Measurements from ENCODE around the gene DOCK7.

The DOCK7 gene

GRCh38 chr1:62436039-62436465 is 252.1 kb downstream of the DOCK7 start:
- H3K4me3 ChIP-seq (ENCODE audit: low read depth, low read length) = peak overlapping the region; percentile 74
- no peak for TF ChIP-seq CTCF (IDR thresholded peaks at IDR 0.05; ENCODE audit: low read depth, low read length, missing control alignments)
- no peak for DNase-seq (ENCODE audit: low read depth)

- H3K4me3 ChIP-seq (ENCODE audit: low read depth, low read length) = peak overlapping the region; percentile 74
- no peak for DNase-seq (ENCODE audit: low read depth)
- TF ChIP-seq CTCF (IDR thresholded peaks at IDR 0.05; ENCODE audit: low read depth, low read length, missing control alignments) = no peak
Measured at GRCh38 chr1:62435231-62436038, 252.8 kb downstream of the DOCK7 start.

GRCh38 chr1:62434618-62435001 is 253.6 kb downstream of the DOCK7 start:
- no peak for DNase-seq (ENCODE audit: low read depth)
- TF ChIP-seq CTCF (IDR thresholded peaks at IDR 0.05; ENCODE audit: low read depth, low read length, missing control alignments) = no peak
- no peak overlapping the region for H3K4me3 ChIP-seq (ENCODE audit: low read depth, low read length)

- DNase-seq (ENCODE audit: low read depth) = no peak
- no peak for TF ChIP-seq CTCF (IDR thresholded peaks at IDR 0.05; ENCODE audit: low read depth, low read length, missing control alignments)
- H3K4me3 ChIP-seq (ENCODE audit: low read depth, low read length) = no peak overlapping the region
Measured at GRCh38 chr1:62433861-62434617, 254.1 kb downstream of the DOCK7 start.

- no peak overlapping the region for H3K4me3 ChIP-seq (ENCODE audit: low read depth, low read length)
- no peak for TF ChIP-seq CTCF (IDR thresholded peaks at IDR 0.05; ENCODE audit: low read depth, low read length, missing control alignments)
- no peak for DNase-seq (ENCODE audit: low read depth)
Measured at GRCh38 chr1:62429581-62429980, 258.6 kb downstream of the DOCK7 start.

GRCh38 chr1:62428351-62428750 is 259.8 kb downstream of the DOCK7 start:
- DNase-seq (ENCODE audit: low read depth) = no peak
- no peak for TF ChIP-seq CTCF (IDR thresholded peaks at IDR 0.05; ENCODE audit: low read depth, low read length, missing control alignments)
- H3K4me3 ChIP-seq (ENCODE audit: low read depth, low read length) = no peak overlapping the region

All from GM12864 (cell line).